ENCODE data around the gene RUNDC1.

RUNDC1 gene

DNA sequence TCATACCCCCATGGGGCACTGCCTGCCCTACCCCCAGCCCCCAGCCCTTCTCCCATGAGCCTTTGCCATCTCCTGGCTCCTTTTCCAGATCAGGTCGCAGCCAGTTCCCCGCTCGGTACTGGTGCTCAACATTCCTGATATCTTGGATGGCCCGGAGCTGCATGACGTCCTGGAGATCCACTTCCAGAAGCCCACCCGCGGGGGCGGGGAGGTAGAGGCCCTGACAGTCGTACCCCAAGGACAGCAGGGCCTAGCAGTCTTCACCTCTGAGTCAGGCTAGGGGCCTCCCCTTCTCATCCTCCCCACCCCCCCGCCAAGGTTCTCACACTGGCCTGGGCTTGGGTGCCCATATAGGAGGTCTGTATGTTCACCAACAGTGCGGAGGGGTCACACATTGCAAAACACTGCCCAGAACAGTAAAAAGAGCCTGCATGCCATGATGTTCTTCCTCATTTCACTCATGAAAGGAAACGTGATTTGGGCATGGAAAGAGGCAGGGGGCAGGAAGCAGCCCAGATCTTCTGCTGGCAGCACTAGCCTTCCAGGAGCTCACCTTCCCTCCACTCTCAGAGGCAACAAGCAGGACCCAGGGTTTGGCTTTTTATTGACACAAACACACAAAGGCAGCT lies 33.8 kb downstream of the RUNDC1 start:
- Histone ChIP-seq H3K36me3 (ENCODE audit: low read depth) (peaks cover 23% of the 10 kb centered on the region), H3K9me3 (ENCODE audit: severe bottlenecking) (no peaks in the 10 kb centered on the region), H3K27me3 (ENCODE audit: insufficient read depth, poor library complexity, severe bottlenecking) (no peaks in the 10 kb centered on the region), H3K27ac (ENCODE audit: poor library complexity, severe bottlenecking) (no peak overlapping the region), H3K4me1 (ENCODE audit: insufficient read depth, poor library complexity, severe bottlenecking) (no peaks in the 10 kb centered on the region), H3K4me3 (ENCODE audit: severe bottlenecking) (no peak overlapping the region)
- no peak for TF ChIP-seq CTCF (IDR thresholded peaks at IDR 0.05; ENCODE audit: poor library complexity, severe bottlenecking)
- DNase-seq (ENCODE audit: low spot score) (no peak), ATAC-seq (ENCODE audit: low read depth) (no peak)

- no peak for TF ChIP-seq CTCF (IDR thresholded peaks at IDR 0.05; ENCODE audit: poor library complexity, severe bottlenecking)
- ATAC-seq (ENCODE audit: low read depth) (no peak; the same call in 2 of the 3 replicates), DNase-seq (ENCODE audit: low spot score) (no peak)
- Histone ChIP-seq H3K4me3 (ENCODE audit: severe bottlenecking) (no peak overlapping the region), H3K36me3 (ENCODE audit: low read depth) (peaks cover 25% of the 10 kb centered on the region), H3K9me3 (ENCODE audit: severe bottlenecking) (no peaks in the 10 kb centered on the region), H3K27ac (ENCODE audit: poor library complexity, severe bottlenecking) (no peak overlapping the region), H3K4me1 (ENCODE audit: insufficient read depth, poor library complexity, severe bottlenecking) (no peaks in the 10 kb centered on the region), H3K27me3 (ENCODE audit: insufficient read depth, poor library complexity, severe bottlenecking) (no peaks in the 10 kb centered on the region)
These were observed 34.5 kb downstream of the RUNDC1 start for GRCh38 chr17:43014649-43015542.

GRCh38 chr17:43015579-43015978 lies 35.2 kb downstream of the RUNDC1 start:
- Histone ChIP-seq H3K27me3 (ENCODE audit: insufficient read depth, poor library complexity, severe bottlenecking) (no peaks in the 10 kb centered on the region), H3K27ac (ENCODE audit: poor library complexity, severe bottlenecking) (no peak overlapping the region), H3K9me3 (ENCODE audit: severe bottlenecking) (no peaks in the 10 kb centered on the region), H3K4me1 (ENCODE audit: insufficient read depth, poor library complexity, severe bottlenecking) (no peaks in the 10 kb centered on the region), H3K36me3 (ENCODE audit: low read depth) (peaks cover 25% of the 10 kb centered on the region), H3K4me3 (ENCODE audit: severe bottlenecking) (no peak overlapping the region)
- ATAC-seq (ENCODE audit: low read depth) = no peak
- no peak for DNase-seq (ENCODE audit: low spot score)
- no peak for TF ChIP-seq CTCF (IDR thresholded peaks at IDR 0.05; ENCODE audit: poor library complexity, severe bottlenecking)

GRCh38 chr17:43016216-43016615 lies 35.9 kb downstream of the RUNDC1 start:
- Histone ChIP-seq H3K9me3 (ENCODE audit: severe bottlenecking) (no peaks in the 10 kb centered on the region), H3K4me3 (ENCODE audit: severe bottlenecking) (no peak overlapping the region), H3K4me1 (ENCODE audit: insufficient read depth, poor library complexity, severe bottlenecking) (no peaks in the 10 kb centered on the region), H3K27me3 (ENCODE audit: insufficient read depth, poor library complexity, severe bottlenecking) (no peaks in the 10 kb centered on the region), H3K27ac (ENCODE audit: poor library complexity, severe bottlenecking) (no peak overlapping the region), H3K36me3 (ENCODE audit: low read depth) (peaks cover 25% of the 10 kb centered on the region)
- no peak for TF ChIP-seq CTCF (IDR thresholded peaks at IDR 0.05; ENCODE audit: poor library complexity, severe bottlenecking)
- no peak for DNase-seq (ENCODE audit: low spot score)
- ATAC-seq (ENCODE audit: low read depth) = no peak
